GM12892 (cell line): ENCODE results near the gene KRT6B.
"Not testable (repeated sequence)": the region's sequence is repeated elsewhere in the genome, so short reads cannot be mapped to it uniquely, and the experiment has no call there.

ENCODE experiments used
- DNase-seq: peaks from one replicate; pipeline ENCODE4 v3.0.0; 2011; ENCODE audit not compliant: insufficient read length
- FAIRE-seq: peaks from 2 replicates; lab custom pipeline; 2011; peaks lifted over from hg19 to GRCh38; lab: Jason Lieb, UNC
- POLR2A ChIP-seq: IDR thresholded peaks from 2 replicates; pipeline ENCODE4 v1.6.1; 2011; ENCODE audit warnings: low read depth, low read length, control low read depth
- POLR2AphosphoS5 ChIP-seq: IDR thresholded peaks from 2 replicates; pipeline ENCODE4 v1.6.1; 2011; ENCODE audit warnings: low read depth, low read length, control low read depth
- TAF1 ChIP-seq: IDR thresholded peaks from 2 replicates; pipeline ENCODE4 v1.6.1; 2011; ENCODE audit warnings: low read depth, mild to moderate bottlenecking, control low read depth, low read length, borderline replicate concordance

KRT6B gene

DNA sequence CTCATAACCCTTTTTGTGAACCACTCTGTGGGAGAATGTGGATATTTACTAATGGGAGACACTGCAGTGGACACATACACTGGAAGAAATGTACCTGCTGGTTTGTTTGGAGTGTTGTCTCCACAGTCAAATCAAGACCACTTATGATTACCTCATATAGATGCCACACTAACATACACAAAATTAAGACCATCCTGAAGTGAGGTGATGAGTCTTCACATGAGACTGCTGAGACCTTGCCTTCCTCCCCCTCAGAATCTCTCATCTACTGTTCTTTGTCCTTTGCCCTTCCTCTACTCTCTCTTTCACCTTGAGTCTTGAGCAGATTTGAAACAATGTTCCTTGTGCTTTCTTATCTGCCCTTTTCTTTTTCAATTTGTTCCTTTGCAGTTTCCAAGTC is 36.8 kb upstream of the KRT6B start:
- TF ChIP-seq TAF1 (no peak), POLR2A (no peak), POLR2AphosphoS5 (no peak)
- FAIRE-seq, result no peak

DNA sequence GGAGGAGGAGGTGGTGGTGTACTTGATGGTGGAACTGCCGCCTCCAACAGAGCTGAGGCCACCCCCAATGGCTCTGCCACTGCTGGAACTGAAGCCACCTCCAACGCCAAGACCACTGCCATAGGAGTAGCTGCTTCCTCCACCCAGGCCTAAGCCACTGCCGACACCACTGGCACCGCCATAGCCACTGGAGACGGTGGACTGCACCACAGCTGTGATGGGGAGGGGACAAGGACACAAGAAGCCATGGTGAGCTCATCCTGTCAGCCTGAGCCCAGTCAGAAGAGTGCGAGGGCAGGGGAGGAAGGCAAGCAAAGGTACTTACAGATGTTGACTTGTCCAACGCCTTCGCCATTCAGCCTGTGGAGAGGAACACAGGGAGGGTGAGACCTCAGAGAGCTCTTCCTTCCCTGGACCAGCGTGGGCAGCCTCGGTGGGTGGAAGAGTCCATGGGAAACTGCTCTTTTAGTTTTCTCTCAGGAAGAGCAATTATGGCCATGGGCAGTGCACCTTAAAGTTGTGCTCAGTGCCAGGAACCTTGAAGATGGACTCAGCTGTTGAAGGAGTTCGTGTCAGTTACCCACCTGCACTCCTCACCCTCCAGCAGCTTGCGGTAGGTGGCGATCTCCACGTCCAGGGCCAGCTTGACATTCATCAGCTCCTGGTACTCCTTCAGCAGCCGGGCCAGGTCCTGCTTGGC is 35.9 kb upstream of the KRT6B start:
- not testable (repeated sequence) for DNase-seq, FAIRE-seq

More for the DNA sequence above, 36.8 kb upstream of the KRT6B start:
- DNase-seq, result no peak

DNA sequence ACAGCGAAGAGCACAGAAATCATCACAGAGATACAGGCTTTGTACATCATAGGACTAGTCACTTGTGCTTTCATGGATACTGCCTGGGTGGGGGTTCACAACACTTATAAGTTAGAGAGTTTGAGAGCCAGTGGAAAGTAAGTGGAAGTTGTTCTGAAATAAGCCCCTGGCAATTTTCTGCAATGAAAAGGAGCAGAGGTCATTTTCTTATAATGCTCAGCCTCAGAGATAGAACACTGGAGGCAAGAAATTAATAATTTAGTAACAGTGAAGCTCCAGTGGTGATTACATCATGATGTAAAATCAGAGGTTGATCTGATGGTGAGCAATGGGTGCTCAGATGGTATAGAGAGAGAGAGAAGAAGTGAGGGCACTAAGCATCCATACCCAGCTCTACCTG is 35.3 kb upstream of the KRT6B start:
- no peak for FAIRE-seq
- no peak for TF ChIP-seq POLR2AphosphoS5
- TF ChIP-seq TAF1, result no peak
- no peak for TF ChIP-seq POLR2A
- DNase-seq, result no peak

DNA sequence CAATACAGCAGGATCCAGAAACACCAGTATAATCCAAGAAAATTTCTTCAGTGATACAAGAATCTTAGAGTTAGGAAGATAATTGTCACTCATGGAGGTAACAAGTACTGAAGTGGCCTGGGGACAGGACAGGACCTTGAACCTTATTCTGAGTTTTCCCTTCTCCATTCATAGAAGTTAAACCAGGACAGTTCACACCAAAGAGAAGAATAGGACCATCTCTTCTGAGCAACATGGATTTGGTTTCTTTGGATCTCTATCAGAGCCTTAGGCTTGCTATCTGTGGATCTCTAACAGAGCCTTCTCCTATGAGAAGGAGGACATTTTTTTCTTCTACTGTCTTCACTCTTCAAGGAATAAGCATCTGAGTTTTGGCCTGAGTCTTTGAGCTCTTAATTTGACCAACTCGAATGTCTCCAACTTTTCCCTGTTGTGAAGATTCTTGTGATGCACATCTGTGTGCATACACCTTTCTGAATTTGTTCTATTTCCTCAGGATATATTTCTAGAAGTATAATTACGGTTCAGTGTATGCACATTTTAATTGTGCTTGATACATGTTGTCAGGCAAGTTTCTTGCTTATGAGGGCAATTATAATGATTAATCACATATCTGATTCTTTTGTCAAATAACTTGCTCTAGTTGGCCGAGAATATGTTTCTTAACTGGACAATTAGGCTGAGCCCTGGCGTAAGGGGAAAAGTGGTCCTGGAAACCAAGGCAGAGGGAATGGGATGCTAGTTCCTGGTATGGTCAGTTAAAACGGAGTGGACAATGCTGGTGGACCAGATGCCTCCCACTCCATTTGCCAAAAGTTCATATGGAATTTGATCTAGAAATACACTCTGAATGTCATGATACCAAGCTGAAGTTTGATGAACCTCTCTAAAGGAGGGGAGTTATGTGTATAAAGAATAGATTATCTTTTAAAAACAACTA is 34.5 kb upstream of the KRT6B start:
- DNase-seq (no peak), FAIRE-seq (no peak)
- TF ChIP-seq POLR2AphosphoS5 (no peak), TAF1 (no peak), POLR2A (no peak)

DNA sequence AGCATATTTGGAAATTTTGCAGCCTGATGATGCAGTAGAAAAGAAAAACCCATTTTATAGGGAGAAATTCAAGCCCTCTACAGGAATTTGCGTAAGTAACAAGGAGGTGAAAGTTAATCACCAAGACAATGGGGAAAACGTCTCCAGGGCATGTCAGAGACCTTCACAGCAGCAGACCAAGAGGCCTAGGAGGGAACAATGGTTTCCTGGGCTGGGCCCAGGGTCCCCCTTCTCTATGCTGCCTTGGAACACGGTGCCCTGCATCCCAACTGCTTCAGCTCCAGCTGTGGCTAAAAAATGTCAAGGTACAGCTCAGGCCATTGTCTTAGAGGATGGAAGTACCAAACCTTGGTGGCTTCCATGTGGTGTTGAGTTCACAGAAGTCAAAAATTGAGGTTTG is 28.1 kb upstream of the KRT6B start:
- no peak for FAIRE-seq
- TF ChIP-seq POLR2A (no peak), POLR2AphosphoS5 (no peak), TAF1 (no peak)
- DNase-seq, result no peak

DNA sequence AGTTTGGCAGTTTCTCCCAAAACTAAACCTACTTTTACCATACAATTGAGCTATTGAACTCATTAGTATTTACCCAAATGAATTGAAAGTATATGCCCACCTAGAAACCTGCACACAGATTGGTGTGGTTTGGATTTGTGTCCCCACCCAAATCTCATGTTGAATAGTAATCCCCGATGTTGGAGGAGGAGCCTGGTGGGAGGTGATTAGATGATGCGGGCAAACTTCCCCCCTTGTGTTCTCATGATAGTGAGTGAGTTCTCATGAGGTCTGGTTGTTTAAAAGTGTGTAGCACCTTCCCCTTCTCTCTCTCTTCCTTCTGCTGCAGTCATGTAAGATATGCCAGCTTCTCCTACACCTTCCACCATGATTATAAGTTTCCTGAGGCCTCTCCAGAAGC is 25.7 kb upstream of the KRT6B start:
- FAIRE-seq (no peak), DNase-seq (no peak)
- TF ChIP-seq POLR2A (no peak), POLR2AphosphoS5 (no peak), TAF1 (no peak)

DNA sequence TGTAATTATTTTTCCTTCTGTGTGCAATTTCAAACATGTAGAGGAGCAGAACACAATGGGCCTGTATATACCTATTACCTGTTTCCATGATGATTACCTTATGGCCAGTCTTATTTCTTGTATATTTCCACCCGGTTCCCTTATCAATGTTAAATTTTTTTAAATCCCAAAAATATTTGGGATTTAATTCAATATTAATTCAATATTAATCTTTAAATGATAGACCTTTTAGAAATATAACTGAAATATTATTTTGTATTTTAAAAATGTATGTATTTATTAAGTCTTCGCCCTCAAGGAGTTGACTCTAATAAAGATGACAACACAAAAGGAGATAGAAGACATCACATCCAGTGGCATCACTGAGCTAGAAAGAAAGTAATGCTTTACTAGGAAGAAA is 22.3 kb upstream of the KRT6B start:
- FAIRE-seq, result no peak
- TF ChIP-seq POLR2A (no peak), POLR2AphosphoS5 (no peak), TAF1 (no peak)
- DNase-seq, result no peak

GRCh38 chr12:52473768-52474167 is 21.8 kb upstream of the KRT6B start, which contains the start of gene KRT6C:
Gene KRT6C (minus strand): TSS chr12:52473805. CDS start chr12:52473737, 68 bp downstream.
- FAIRE-seq, result no peak
- DNase-seq, result no peak

GRCh38 chr12:52469853-52470252 is 17.9 kb upstream of the KRT6B start:
- FAIRE-seq, result no peak
- DNase-seq, result no peak
- TF ChIP-seq POLR2A (no peak), POLR2AphosphoS5 (no peak), TAF1 (no peak)

More at GRCh38 chr12:52473768-52474167, 21.8 kb upstream of the KRT6B start, which contains the start of gene KRT6C:
- TF ChIP-seq POLR2AphosphoS5 (no peak), POLR2A (no peak), TAF1 (no peak)

DNA sequence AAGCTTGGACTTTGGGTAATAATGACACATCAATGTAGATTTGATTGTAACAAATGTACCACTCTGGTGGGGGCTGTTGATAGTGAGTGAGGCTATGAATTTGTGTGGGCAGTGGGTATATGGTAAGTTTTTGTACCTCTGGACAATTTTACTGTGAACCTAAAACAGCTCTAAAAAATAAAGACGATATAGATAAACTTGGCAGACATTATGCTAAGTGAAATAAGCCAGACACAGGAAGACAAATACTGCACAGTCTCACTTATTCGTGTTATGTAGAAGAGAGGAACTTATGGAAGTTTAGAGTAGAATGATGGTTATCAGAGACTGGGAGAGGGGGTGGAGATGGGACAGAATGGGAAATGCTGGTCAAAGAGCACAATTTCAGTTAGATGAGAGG is 13.0 kb upstream of the KRT6B start:
- DNase-seq, result no peak
- no peak for FAIRE-seq
- TF ChIP-seq POLR2A (no peak), POLR2AphosphoS5 (no peak), TAF1 (no peak)

GRCh38 chr12:52461693-52462092 is 9.7 kb upstream of the KRT6B start:
- no peak for TF ChIP-seq TAF1
- no peak for TF ChIP-seq POLR2AphosphoS5
- TF ChIP-seq POLR2A, result no peak
- DNase-seq (no peak), FAIRE-seq (no peak)
